ENCODE measurements around the gene TNFSF8. TPM values are rescaled to one million over a fixed set of nuclear protein-coding genes. Genes with fewer than 3 reads are reported as not detected.

Gene TNFSF8
- total and polyA plus RNA-seq, 2 of the 8 experiments (the other 6 are each of a cell fraction or from before 2014, with no cell fraction given), result not detected

DNA sequence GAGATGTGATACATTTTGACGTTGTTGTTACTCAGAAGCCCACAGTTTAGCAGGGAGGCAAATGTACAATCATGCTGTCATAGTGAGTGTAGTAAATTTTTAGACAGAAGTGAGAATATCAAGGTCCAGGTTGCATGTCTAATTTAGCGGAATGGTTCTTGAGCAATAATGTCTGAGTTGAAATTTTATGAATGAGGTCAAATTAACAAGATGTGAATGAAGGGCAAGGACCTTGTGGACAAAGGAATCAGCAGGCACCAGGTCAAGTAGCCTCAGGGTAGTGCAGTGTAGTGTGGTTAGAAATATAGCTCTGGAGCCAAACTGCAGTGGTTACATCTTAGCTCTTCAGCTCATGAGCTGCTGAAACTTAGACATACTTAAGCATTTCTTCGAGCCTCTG is 36.2 kb downstream of the TNFSF8 start:
- Histone ChIP-seq H3K4me3 (ENCODE audit: extremely low read depth in 1 of 4, insufficient read depth in 2 of 4, low read depth in 3 of 4, low read length in 4 of 4) (no peak overlapping the region), H3K23ac (ENCODE audit: insufficient read length) (no peak overlapping the region), H4K91ac (replicated peaks; ENCODE audit: insufficient read length, low read length) (no peak overlapping the region), H2AK5ac (ENCODE audit: low read depth, low read length) (no peak overlapping the region), H3K56ac (replicated peaks; ENCODE audit: insufficient read length, low read depth, low read length) (no peak overlapping the region), H3K9ac (replicated peaks in 1 of 4; ENCODE audit: extremely low read depth in 1 of 4, low read depth in 3 of 4, low read length in 3 of 4) (no peak overlapping the region), H2BK120ac (replicated peaks; ENCODE audit: low read depth, low read length) (no peak overlapping the region), H3K79me2 (ENCODE audit: control insufficient read depth in 1 of 2, insufficient read depth in 2 of 2, low read length in 2 of 2) (no peaks in the 10 kb centered on the region), H3K4ac (replicated peaks; ENCODE audit: insufficient read length, low read depth, low read length) (no peak overlapping the region), H4K5ac (ENCODE audit: insufficient read length, low read depth, low read length) (no peak overlapping the region), H4K8ac (ENCODE audit: extremely low read depth, insufficient read depth, low read length) (no peak overlapping the region), H4K20me1 (replicated peaks in 1 of 2; ENCODE audit: control insufficient read depth in 1 of 2, insufficient read depth in 2 of 2, low read length in 2 of 2) (no peaks in the 10 kb centered on the region), H2AFZ (ENCODE audit: low read length) (peak overlapping the region; percentile 31; the same call in 1 of the 2 replicates), H2BK5ac (ENCODE audit: low read depth, low read length) (no peak overlapping the region), H3K27ac (ENCODE audit: low read depth, low read length) (no peak overlapping the region), H3K4me1 (replicated peaks in 1 of 4; ENCODE audit: control insufficient read depth in 3 of 4, insufficient read depth in 4 of 4, low read length in 3 of 4) (peaks cover 0 to 3% (median 0%) of the 10 kb centered on the region in 4 experiments; a peak in 1 of 7 replicates), H2BK15ac (ENCODE audit: low read length) (no peak overlapping the region), H3K23me2 (ENCODE audit: low read depth, low read length) (no peaks in the 10 kb centered on the region), H3K79me1 (ENCODE audit: low read depth, low read length) (no peaks in the 10 kb centered on the region), H2BK20ac (ENCODE audit: low read length) (0 out of 2 replicates have a peak overlapping the region, but pooled peaks have one; percentile 10), H2BK12ac (ENCODE audit: low read depth, low read length) (peak overlapping the region; percentile 28; the same call in 1 of the 2 replicates), H3K4me2 (ENCODE audit: insufficient read depth in 1 of 2, low read depth in 2 of 2, low read length in 2 of 2) (no peak overlapping the region; a peak in 1 of 4 replicates), H3K14ac (ENCODE audit: insufficient read length) (no peak overlapping the region), H3K9me3 (ENCODE audit: insufficient read depth in 2 of 2, low read depth in 1 of 2, low read length in 1 of 2) (no peaks in the 10 kb centered on the region), H3K36me3 (ENCODE audit: control insufficient read depth in 2 of 4, insufficient read depth in 4 of 4, low read length in 3 of 4) (no peaks in the 10 kb centered on the region), H3K18ac (ENCODE audit: extremely low read depth, low read length) (no peak overlapping the region), H3K27me3 (replicated peaks in 1 of 4; ENCODE audit: control insufficient read depth in 3 of 4, extremely low read depth in 1 of 4, insufficient read depth in 3 of 4, low read length in 3 of 4) (no peaks in the 10 kb centered on the region)
- 90% methylated on average over 3 of the region's 3 CpGs; no CpG with 5 or more reads in 1 of the 2 experiments for WGBS, 2 experiments (ENCODE audit: extremely low coverage in 1 of 2, insufficient coverage in 1 of 2, insufficient read length in 1 of 2, insufficient replicate concordance in 2 of 2, low coverage in 1 of 2, low lambda C conversion rate in 2 of 2, missing lambda C conversion rate in 1 of 2)
- POLR2A ChIA-PET (ENCODE audit: partially characterized antibody), result no interaction called here
- no peak for DNase-seq (ENCODE audit: low read depth in 1 of 2, low spot score in 2 of 2)
- no peak for TF ChIP-seq EP300 (IDR thresholded peaks at IDR 0.05; ENCODE audit: borderline replicate concordance in 1 of 2, low read depth in 2 of 2, low read length in 2 of 2)
- TF ChIP-seq EGR1 (IDR thresholded peaks at IDR 0.05; ENCODE audit: borderline replicate concordance, low read depth, low read length), result no peak
- CTCF ChIA-PET (ENCODE audit: partially characterized antibody), result interaction anchor here (1.8 kb wide), 1 partner anchor 16 kb away, joined by 4 read pairs; no protein-coding TSS in a partner anchor
- no peak for FAIRE-seq

Data from H1 (cell line).